HL-60 (cell line): ENCODE data around the gene OPHN1.

Experiments
- TF ChIP-seq, protein P1 (sequence below): IDR thresholded peaks from one replicate; pipeline ENCODE4 v1.5.1; 2011; ENCODE audit warnings: low read length, control low read depth, inconsistent platforms; ENCODE audit not compliant: insufficient read depth
- TF ChIP-seq, protein P2 (sequence below): IDR thresholded peaks from 2 replicates; pipeline ENCODE4 v1.6.1; 2012; ENCODE audit warnings: low read depth; ENCODE audit not compliant: insufficient replicate concordance

DNA sequence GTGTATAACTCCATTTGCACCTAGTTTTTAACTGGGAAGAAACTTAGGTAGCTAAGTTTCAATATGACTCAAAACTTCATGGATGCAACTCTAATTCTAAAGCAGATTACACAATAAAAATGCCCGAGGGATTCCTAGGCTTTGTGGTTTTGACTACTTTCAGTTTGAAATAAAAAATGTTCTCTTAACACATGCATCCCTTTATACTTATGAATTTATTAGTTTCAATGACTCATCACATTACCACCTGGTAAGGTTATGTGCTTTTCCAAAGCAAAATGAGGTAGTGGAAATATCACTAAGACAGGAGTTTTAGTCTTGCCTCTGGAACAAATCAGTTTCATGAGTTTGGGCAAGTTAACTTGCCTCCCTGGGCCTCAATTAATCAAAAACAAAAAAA is 125.5 kb downstream of the OPHN1 start:
- TF ChIP-seq, protein P1, sequence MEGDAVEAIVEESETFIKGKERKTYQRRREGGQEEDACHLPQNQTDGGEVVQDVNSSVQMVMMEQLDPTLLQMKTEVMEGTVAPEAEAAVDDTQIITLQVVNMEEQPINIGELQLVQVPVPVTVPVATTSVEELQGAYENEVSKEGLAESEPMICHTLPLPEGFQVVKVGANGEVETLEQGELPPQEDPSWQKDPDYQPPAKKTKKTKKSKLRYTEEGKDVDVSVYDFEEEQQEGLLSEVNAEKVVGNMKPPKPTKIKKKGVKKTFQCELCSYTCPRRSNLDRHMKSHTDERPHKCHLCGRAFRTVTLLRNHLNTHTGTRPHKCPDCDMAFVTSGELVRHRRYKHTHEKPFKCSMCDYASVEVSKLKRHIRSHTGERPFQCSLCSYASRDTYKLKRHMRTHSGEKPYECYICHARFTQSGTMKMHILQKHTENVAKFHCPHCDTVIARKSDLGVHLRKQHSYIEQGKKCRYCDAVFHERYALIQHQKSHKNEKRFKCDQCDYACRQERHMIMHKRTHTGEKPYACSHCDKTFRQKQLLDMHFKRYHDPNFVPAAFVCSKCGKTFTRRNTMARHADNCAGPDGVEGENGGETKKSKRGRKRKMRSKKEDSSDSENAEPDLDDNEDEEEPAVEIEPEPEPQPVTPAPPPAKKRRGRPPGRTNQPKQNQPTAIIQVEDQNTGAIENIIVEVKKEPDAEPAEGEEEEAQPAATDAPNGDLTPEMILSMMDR = no peak
- TF ChIP-seq, protein P2, sequence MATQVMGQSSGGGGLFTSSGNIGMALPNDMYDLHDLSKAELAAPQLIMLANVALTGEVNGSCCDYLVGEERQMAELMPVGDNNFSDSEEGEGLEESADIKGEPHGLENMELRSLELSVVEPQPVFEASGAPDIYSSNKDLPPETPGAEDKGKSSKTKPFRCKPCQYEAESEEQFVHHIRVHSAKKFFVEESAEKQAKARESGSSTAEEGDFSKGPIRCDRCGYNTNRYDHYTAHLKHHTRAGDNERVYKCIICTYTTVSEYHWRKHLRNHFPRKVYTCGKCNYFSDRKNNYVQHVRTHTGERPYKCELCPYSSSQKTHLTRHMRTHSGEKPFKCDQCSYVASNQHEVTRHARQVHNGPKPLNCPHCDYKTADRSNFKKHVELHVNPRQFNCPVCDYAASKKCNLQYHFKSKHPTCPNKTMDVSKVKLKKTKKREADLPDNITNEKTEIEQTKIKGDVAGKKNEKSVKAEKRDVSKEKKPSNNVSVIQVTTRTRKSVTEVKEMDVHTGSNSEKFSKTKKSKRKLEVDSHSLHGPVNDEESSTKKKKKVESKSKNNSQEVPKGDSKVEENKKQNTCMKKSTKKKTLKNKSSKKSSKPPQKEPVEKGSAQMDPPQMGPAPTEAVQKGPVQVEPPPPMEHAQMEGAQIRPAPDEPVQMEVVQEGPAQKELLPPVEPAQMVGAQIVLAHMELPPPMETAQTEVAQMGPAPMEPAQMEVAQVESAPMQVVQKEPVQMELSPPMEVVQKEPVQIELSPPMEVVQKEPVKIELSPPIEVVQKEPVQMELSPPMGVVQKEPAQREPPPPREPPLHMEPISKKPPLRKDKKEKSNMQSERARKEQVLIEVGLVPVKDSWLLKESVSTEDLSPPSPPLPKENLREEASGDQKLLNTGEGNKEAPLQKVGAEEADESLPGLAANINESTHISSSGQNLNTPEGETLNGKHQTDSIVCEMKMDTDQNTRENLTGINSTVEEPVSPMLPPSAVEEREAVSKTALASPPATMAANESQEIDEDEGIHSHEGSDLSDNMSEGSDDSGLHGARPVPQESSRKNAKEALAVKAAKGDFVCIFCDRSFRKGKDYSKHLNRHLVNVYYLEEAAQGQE = no peak
